A549 (cell line): ENCODE results near the gene ATP13A4.

Experiments
- BHLHE40 ChIP-seq: IDR thresholded peaks from 2 replicates; pipeline ENCODE4 v1.6.1; 2012; ENCODE audit warnings: low read depth, low read length, inconsistent platforms
- CBX8 ChIP-seq: fragments of 200-600 bp; sonication (generic); IDR thresholded peaks from 2 replicates; pipeline ENCODE4 v1.6.1; 2016
- CTCF ChIP-seq: fragments of >200 bp; sonication (Bioruptor Twin); formaldehyde crosslinking; IDR thresholded peaks from 3 replicates; pipeline ENCODE4 v1.5.1; 2016
- ELK1 ChIP-seq: fragments of 150-350 bp; IDR thresholded peaks from 2 replicates; pipeline ENCODE4 v1.6.1; 2014; ENCODE audit warnings: low read depth, mild to moderate bottlenecking, low read length
- EP300 ChIP-seq, 2 experiments: fragments of >200 bp; sonication (Bioruptor Twin); formaldehyde crosslinking; IDR thresholded peaks; 2 replicates in 1 of 2; 3 replicates in 1 of 2; pipeline ENCODE4 v1.6.1; 2016 to 2017
- HDAC2 ChIP-seq: fragments of 200-600 bp; sonication (generic); IDR thresholded peaks from 2 replicates; pipeline ENCODE4 v1.6.1; 2016
- JUNB ChIP-seq: fragments of >200 bp; sonication (Bioruptor Twin); formaldehyde crosslinking; IDR thresholded peaks from 2 replicates; pipeline ENCODE4 v1.6.1; 2016
- NFE2L2 ChIP-seq: fragments of 150-350 bp; conservative IDR thresholded peaks from 2 replicates; pipeline ENCODE4 v1.6.1; 2014; ENCODE audit warnings: low read length
- PHF8 ChIP-seq: fragments of 200-600 bp; sonication (generic); IDR thresholded peaks from 2 replicates; pipeline ENCODE4 v1.6.1; 2016; ENCODE audit warnings: low read depth, mild to moderate bottlenecking, antibody characterized with exemption, moderate library complexity, borderline replicate concordance
- POLR2A ChIP-seq: IDR thresholded peaks from 2 replicates; pipeline ENCODE4 v1.6.1; 2012; ENCODE audit warnings: mild to moderate bottlenecking, low read length
- REST ChIP-seq: fragments of 200-600 bp; sonication (generic); IDR thresholded peaks from 2 replicates; pipeline ENCODE4 v1.6.1; 2016; ENCODE audit warnings: antibody characterized with exemption, mild to moderate bottlenecking, moderate library complexity
- RFX5 ChIP-seq: fragments of 450-650 bp; IDR thresholded peaks from 2 replicates; pipeline ENCODE4 v1.7.1; 2014; ENCODE audit warnings: antibody characterized with exemption, mild to moderate bottlenecking, moderate library complexity

- TF ChIP-seq CTCF (no peak), NFE2L2 (no peak), ELK1 (no peak), POLR2A (no peak), RFX5 (no peak), EP300 (IDR thresholded peaks at IDR 0.05) (no peak), BHLHE40 (no peak), PHF8 (no peak), CBX8 (no peak), HDAC2 (no peak), REST (no peak), JUNB (no peak)
These were observed 38.7 kb downstream of the ATP13A4 start for GRCh38 chr3:193515966-193516365.
